SK-N-SH (cell line): ENCODE results near the gene TCF15.

ENCODE experiments used
- CTCF ChIP-seq: fragments of 200-600 bp; sonication (generic); IDR thresholded peaks from 2 replicates; pipeline ENCODE4 v1.6.1; 2017; ENCODE audit warnings: antibody characterized with exemption, mild to moderate bottlenecking, moderate library complexity
- EP300 ChIP-seq, 2 experiments: IDR thresholded peaks; 2 replicates each; pipeline versions ENCODE4 v1.4.0 to v1.6.1; 2012; ENCODE audit warnings: borderline replicate concordance in 1 of 2, low read depth in 1 of 2, low read length in 1 of 2
- JUND ChIP-seq: IDR thresholded peaks from 2 replicates; pipeline ENCODE4 v1.4.0; 2012
- MEF2A ChIP-seq: IDR thresholded peaks from 2 replicates; pipeline ENCODE4 v1.4.0; 2012; ENCODE audit warnings: low read depth, borderline replicate concordance
- MXI1 ChIP-seq: IDR thresholded peaks from 2 replicates; pipeline ENCODE4 v1.6.1; 2012; ENCODE audit warnings: mild to moderate bottlenecking, low read depth, low read length, improper control_type of control experiment
- REST ChIP-seq: IDR thresholded peaks from 2 replicates; pipeline ENCODE4 v1.6.1; 2012; ENCODE audit warnings: mild to moderate bottlenecking, low read depth, low read length, moderate library complexity
- TAF1 ChIP-seq: IDR thresholded peaks from 2 replicates; pipeline ENCODE4 v1.6.1; 2012; ENCODE audit warnings: low read depth, mild to moderate bottlenecking, low read length, moderate library complexity, borderline replicate concordance
- TCF12 ChIP-seq: IDR thresholded peaks from 2 replicates; pipeline ENCODE4 v1.4.0; 2012
- YY1 ChIP-seq: IDR thresholded peaks from 2 replicates; pipeline ENCODE4 v1.4.0; 2012; ENCODE audit warnings: low read depth, mild to moderate bottlenecking

- TF ChIP-seq CTCF = no peak
- no peak for TF ChIP-seq YY1
- TF ChIP-seq EP300 (IDR thresholded peaks at IDR 0.05; ENCODE audit: borderline replicate concordance in 1 of 2, low read depth in 1 of 2, low read length in 1 of 2) = no peak
- no peak for TF ChIP-seq TAF1
- TF ChIP-seq TCF12 = no peak
- TF ChIP-seq REST = no peak
- TF ChIP-seq MEF2A = no peak
- no peak for TF ChIP-seq MXI1
- TF ChIP-seq JUND = no peak
These were observed 2.6 kb downstream of the TCF15 start for GRCh38 chr20:607476-607875.
